Stomach smooth muscle (tissue), 2 donors: Measurements from ENCODE around the gene PKN1.

Experiments
- H3K27ac ChIP-seq: one replicate; pipeline ENCODE4 v1.7.0; 2013; ENCODE audit warnings: mild to moderate bottlenecking, low read length, inconsistent platforms
- H3K27me3 ChIP-seq, 2 donors: one replicate each; pipeline ENCODE4 v1.7.0; 2013; ENCODE audit warnings: low read length in 2 of 2; ENCODE audit not compliant: insufficient read depth in 2 of 2, control insufficient read depth in 1 of 2
- H3K36me3 ChIP-seq, 2 donors: one replicate each; pipeline ENCODE4 v1.7.0; 2013; ENCODE audit warnings: low read length in 2 of 2; ENCODE audit not compliant: control insufficient read depth in 2 of 2, insufficient read depth in 2 of 2
- H3K4me1 ChIP-seq: one replicate; pipeline ENCODE4 v1.7.0; 2013; ENCODE audit warnings: low read length; ENCODE audit not compliant: control insufficient read depth, insufficient read depth
- H3K4me3 ChIP-seq, 2 donors: one replicate each; pipeline ENCODE4 v1.7.0; 2013; ENCODE audit warnings: low read length in 2 of 2
- H3K9ac ChIP-seq, 2 donors: one replicate each; pipeline ENCODE4 v1.7.0; 2013; ENCODE audit warnings: low read length in 2 of 2, mild to moderate bottlenecking in 1 of 2
- H3K9me3 ChIP-seq, 2 donors: one replicate each; pipeline ENCODE4 v1.7.0; 2013; ENCODE audit warnings: low read length in 2 of 2; ENCODE audit not compliant: control insufficient read depth in 2 of 2
- donor health status: healthy.
- donor health status: Pancreatic carcinoma.

PKN1 gene

GRCh38 chr19:14517446-14517839, 84.3 kb downstream of the PKN1 start:
- peaks cover 20 to 27% of the 10 kb centered on the region in 2 donors for H3K36me3 ChIP-seq
- H3K27me3 ChIP-seq = no peaks in the 10 kb centered on the region
- peak overlapping the region; percentile 95 for H3K27ac ChIP-seq
- H3K9ac ChIP-seq = peak overlapping the region; percentile 78 to 99
- H3K9me3 ChIP-seq = no peaks in the 10 kb centered on the region
- H3K4me3 ChIP-seq = peak overlapping the region; percentile 88 to 92
- H3K4me1 ChIP-seq = peaks cover 34% of the 10 kb centered on the region

- Histone ChIP-seq H3K9me3 (no peaks in the 10 kb centered on the region), H3K27me3 (no peaks in the 10 kb centered on the region), H3K4me1 (peaks cover 34% of the 10 kb centered on the region), H3K4me3 (peak within 1 kb of the TSS; percentile 92), H3K27ac (peak within 1 kb of the TSS; percentile 95), H3K9ac (peak within 1 kb of the TSS; percentile 97 to 99), H3K36me3 (peaks cover 20 to 25% of the 10 kb centered on the region in 2 donors)
These were observed 84.9 kb downstream of the PKN1 start, which contains the start of gene DNAJB1 for GRCh38 chr19:14517840-14518505. DNAJB1 (minus strand) TSS chr19:14518397; CDS start chr19:14518349, 48 bp downstream.

GRCh38 chr19:14519245-14519859, 86.2 kb downstream of the PKN1 start:
- H3K27me3 ChIP-seq = no peaks in the 10 kb centered on the region
- peaks cover 31% of the 10 kb centered on the region for H3K4me1 ChIP-seq
- peak overlapping the region; percentile 91 for H3K27ac ChIP-seq
- no peaks in the 10 kb centered on the region for H3K9me3 ChIP-seq
- peaks cover 20 to 21% of the 10 kb centered on the region in 2 donors for H3K36me3 ChIP-seq
- no peak overlapping the region for H3K9ac ChIP-seq
- H3K4me3 ChIP-seq = peak overlapping the region; percentile 78 to 83

- peaks cover 14 to 15% of the 10 kb centered on the region in 2 donors for H3K36me3 ChIP-seq
- H3K9me3 ChIP-seq = no peaks in the 10 kb centered on the region
- peaks cover 29% of the 10 kb centered on the region for H3K4me1 ChIP-seq
- no peak overlapping the region for H3K4me3 ChIP-seq
- no peaks in the 10 kb centered on the region for H3K27me3 ChIP-seq
- H3K9ac ChIP-seq = no peak overlapping the region
- no peak overlapping the region for H3K27ac ChIP-seq
These were observed 86.8 kb downstream of the PKN1 start for GRCh38 chr19:14519860-14520407.

GRCh38 chr19:14520543-14520942, 87.4 kb downstream of the PKN1 start:
- Histone ChIP-seq H3K4me3 (no peak overlapping the region), H3K9me3 (no peaks in the 10 kb centered on the region), H3K27ac (no peak overlapping the region), H3K27me3 (no peaks in the 10 kb centered on the region), H3K36me3 (peaks cover 8 to 9% of the 10 kb centered on the region in 2 donors), H3K4me1 (peaks cover 23% of the 10 kb centered on the region), H3K9ac (no peak overlapping the region)
